HepG2 (cell line): ENCODE results near the gene CPT1A. TPM values are rescaled to one million over a fixed set of nuclear protein-coding genes. Genes with fewer than 3 reads are reported as not detected.

Experiments used
- ATAC-seq: fragments of 200-7000 bp; cut with Tn5 transposase; 3 replicates; pipeline ENCODE4 v1.9.1; 2020; ENCODE audit warnings: mild to moderate bottlenecking, moderate library complexity
- BruUV-seq: library from RNA; stranded (reverse); fragments of 400-500 nt; replicated peaks from 2 replicates; lab custom pipeline; 2021; lab: Mats Ljungman, UMichigan
- CTCF ChIA-PET: fragments of 300-600 bp; formaldehyde crosslinking; extraction: SDS; loops from one replicate; lab custom pipeline; 2021; ENCODE audit warnings: low total read pairs, inconsistent platforms, low intra/inter-chr PET ratio; lab: Yijun Ruan, JAX
- POLR2A ChIA-PET: fragments of 350-600 bp; sonication (Branson Sonifier 250); formaldehyde crosslinking; loops from one replicate; lab custom pipeline; 2020; ENCODE audit warnings: antibody characterized with exemption, inconsistent platforms; lab: Yijun Ruan, JAX
- DNase-seq: peaks from one replicate; pipeline ENCODE4 v3.0.0-alpha.2; 2015; ENCODE audit warnings: low spot score
- FAIRE-seq: peaks from 3 replicates; lab custom pipeline; 2011; peaks lifted over from hg19 to GRCh38; lab: Jason Lieb, UNC
- H2AFZ ChIP-seq: one replicate; pipeline ENCODE4 v1.6.1; 2011; ENCODE audit warnings: low read length, inconsistent platforms
- H3K27ac ChIP-seq: fragments of 300-600 bp; 3 replicates; pipeline ENCODE4 v1.8.0; 2011; ENCODE audit warnings: mixed run types, mild to moderate bottlenecking, mixed read lengths, low read length, inconsistent platforms; ENCODE audit not compliant: insufficient read depth; ENCODE audit errors: extremely low read length
- H3K27me3 ChIP-seq, 2 experiments: fragments of 200-600 bp in 1 of 2; 2 replicates in 1 of 2; 3 replicates in 1 of 2; pipeline versions ENCODE4 v1.6.0 to v1.8.0; 2011; ENCODE audit warnings: low read length in 2 of 2, mild to moderate bottlenecking in 2 of 2, moderate library complexity in 2 of 2, inconsistent platforms in 1 of 2; ENCODE audit not compliant: insufficient read depth in 2 of 2, control insufficient read depth in 1 of 2
- H3K36me3 ChIP-seq, 2 experiments: fragments of 200-600 bp in 1 of 2; replicated peaks in 1 of 2; 2 replicates in 1 of 2; 3 replicates in 1 of 2; pipeline versions ENCODE4 v1.5.1 to v1.8.0; 2011; ENCODE audit warnings: low read length in 2 of 2, inconsistent platforms in 1 of 2; ENCODE audit not compliant: insufficient read depth in 2 of 2, control insufficient read depth in 1 of 2
- H3K4me1 ChIP-seq: 2 replicates; pipeline ENCODE4 v1.5.1; 2012; ENCODE audit warnings: low read length, inconsistent platforms; ENCODE audit not compliant: insufficient read depth
- H3K4me2 ChIP-seq: 2 replicates; pipeline ENCODE4 v1.6.0; 2011; ENCODE audit warnings: low read depth, low read length, inconsistent platforms
- H3K4me3 ChIP-seq, 3 experiments: fragments of 200-600 bp in 1 of 3; sonication (generic), shearing (Covaris generic) in 1 of 3; replicated peaks in 1 of 3; 2 replicates each; pipeline ENCODE4 v1.5.1; 2011 to 2016; ENCODE audit warnings: low read length in 3 of 3, inconsistent platforms in 2 of 3, low read depth in 2 of 3, mild to moderate bottlenecking in 2 of 3, control low read depth in 1 of 3, mixed read lengths in 1 of 3; ENCODE audit not compliant: insufficient read depth in 1 of 3
- H3K79me2 ChIP-seq: one replicate; pipeline ENCODE4 v1.6.1; 2011; ENCODE audit warnings: low read length, inconsistent platforms; ENCODE audit not compliant: insufficient read depth
- H3K9ac ChIP-seq: 2 replicates; pipeline ENCODE4 v1.6.0; 2011; ENCODE audit warnings: mild to moderate bottlenecking, low read depth, low read length, inconsistent platforms; ENCODE audit not compliant: insufficient read depth
- H3K9me3 ChIP-seq: 2 replicates; pipeline ENCODE4 v1.5.1; 2012; ENCODE audit warnings: mild to moderate bottlenecking, low read length
- H4K20me1 ChIP-seq: 2 replicates; pipeline ENCODE4 v1.6.0; 2011; ENCODE audit warnings: inconsistent platforms, mild to moderate bottlenecking, low read length, moderate library complexity; ENCODE audit not compliant: insufficient read depth
- EEA1 ChIP-seq: sonication (generic); formaldehyde crosslinking; IDR thresholded peaks from 2 replicates; pipeline ENCODE4 v1.5.1; 2020; ENCODE audit warnings: mild to moderate bottlenecking, missing genetic modification reagents, borderline replicate concordance
- GMEB2 ChIP-seq: IDR thresholded peaks from 2 replicates; pipeline ENCODE4 v1.6.1; 2016; ENCODE audit warnings: missing biosample characterization, missing genetic modification reagents, low read depth
- PREB ChIP-seq: sonication (generic); formaldehyde crosslinking; IDR thresholded peaks from 2 replicates; pipeline ENCODE4 v1.4.0; 2020; ENCODE audit warnings: missing genetic modification reagents
- RFXAP ChIP-seq: sonication (generic); formaldehyde crosslinking; IDR thresholded peaks from 2 replicates; pipeline ENCODE4 v1.4.0; 2020; ENCODE audit warnings: missing genetic modification reagents, borderline replicate concordance
- ZFY ChIP-seq: sonication (generic); formaldehyde crosslinking; IDR thresholded peaks from 2 replicates; pipeline ENCODE4 v1.4.0; 2020; ENCODE audit warnings: missing genetic modification reagents
- WGBS: methylation state at CpG from one replicate; pipeline ENCODE4 v1.1.6; 2017; ENCODE audit warnings: low lambda C conversion rate; 5-methylcytosine and 5-hydroxymethylcytosine counted together
- in situ Hi-C: cut with HindIII; loops from 2 replicates; pipeline ENCODE4 v1.10.0; 2017; ENCODE audit warnings: low pct_unique_long_range_greater_than_20kb; ENCODE audit not compliant: extremely low pct_ligation_motif_present
- intact Hi-C: fragments of 100-400 bp; cut with micrococcal nuclease; formaldehyde crosslinking; loops from one replicate; pipeline ENCODE4 v1.10.0; 2022; ENCODE audit not compliant: unreplicated experiment
- polyA plus RNA-seq, 8 experiments: library from polyadenylated mRNA; depleted of rRNA in 3 of 8; stranded (reverse) in 7 of 8; unstranded in 1 of 8; fragments of >200 nt; fragmentation: Illumina TruSeq in 4 of 8; extraction: Trizol in 4 of 8; gene quantifications; 2 replicates each; pipeline versions ENCODE4 v1.2.1 to v1.2.3, GENCODE V29; 2011 to 2016; ENCODE audit warnings: low read depth in 4 of 8, missing spikeins in 1 of 8, mixed read lengths in 1 of 8; ENCODE audit not compliant: insufficient read depth in 1 of 8
- total RNA-seq, 5 experiments: library from RNA; depleted of rRNA; stranded (reverse); fragments of >200 nt; fragmentation: Illumina TruSeq; extraction: Trizol; gene quantifications; 2 replicates each; pipeline ENCODE4 v1.2.3, GENCODE V29; 2016; ENCODE audit warnings: low read depth in 1 of 5

Gene CPT1A
- total and polyA plus RNA-seq, 2 of the 13 experiments (the other 11 are each of a cell fraction or from before 2014, with no cell fraction given), result 7.0 to 7.1 TPM

GRCh38 chr11:68825571-68825970 lies 16.1 kb downstream of the CPT1A start (continued):
- 0 out of 2 replicates have a peak, but pooled peaks have one; percentile 21 for TF ChIP-seq ZFY (CRISPR knock-in tag)

GRCh38 chr11:68822546-68822945 lies 19.2 kb downstream of the CPT1A start:
- WGBS, result 84% methylated on average over 5 of the region's 5 CpGs
- DNase-seq (no peak), FAIRE-seq (no peak), ATAC-seq (no peak)
- Histone ChIP-seq H4K20me1 (peaks cover 9% of the 10 kb centered on the region; the same call in 1 of the 2 replicates), H3K27ac (no peak overlapping the region), H3K4me2 (no peak overlapping the region), H2AFZ (no peak overlapping the region), H3K9me3 (no peaks in the 10 kb centered on the region), H3K79me2 (no peaks in the 10 kb centered on the region), H3K4me1 (no peaks in the 10 kb centered on the region), H3K4me3 (no peak overlapping the region), H3K36me3 (no peaks in the 10 kb centered on the region), H3K27me3 (no peaks in the 10 kb centered on the region), H3K9ac (no peak overlapping the region)
- no TSS peak for BruUV-seq
- CTCF ChIA-PET, result no interaction called here
- in situ Hi-C loops, result no loop called here
- intact Hi-C loops, result no loop called here
- TF ChIP-seq RFXAP (CRISPR knock-in tag) (no peak), PREB (no peak), EEA1 (CRISPR knock-in tag) (no peak), GMEB2 (CRISPR knock-in tag) (no peak)
- POLR2A ChIA-PET, result no interaction called here
